ENCODE data around the gene HORMAD2.

The HORMAD2 gene

GRCh38 chr22:30202531-30203006, 122.3 kb downstream of the HORMAD2 start:
- no peak for TF ChIP-seq TAF1 (IDR thresholded peaks at IDR 0.05; ENCODE audit: borderline replicate concordance, insufficient read depth, low read length)
- TF ChIP-seq FOXP2 (optimal IDR thresholded peaks at IDR 0.05; ENCODE audit: borderline replicate concordance, extremely low read depth, extremely low read length, insufficient read depth): no peak
- TF ChIP-seq, protein P1, sequence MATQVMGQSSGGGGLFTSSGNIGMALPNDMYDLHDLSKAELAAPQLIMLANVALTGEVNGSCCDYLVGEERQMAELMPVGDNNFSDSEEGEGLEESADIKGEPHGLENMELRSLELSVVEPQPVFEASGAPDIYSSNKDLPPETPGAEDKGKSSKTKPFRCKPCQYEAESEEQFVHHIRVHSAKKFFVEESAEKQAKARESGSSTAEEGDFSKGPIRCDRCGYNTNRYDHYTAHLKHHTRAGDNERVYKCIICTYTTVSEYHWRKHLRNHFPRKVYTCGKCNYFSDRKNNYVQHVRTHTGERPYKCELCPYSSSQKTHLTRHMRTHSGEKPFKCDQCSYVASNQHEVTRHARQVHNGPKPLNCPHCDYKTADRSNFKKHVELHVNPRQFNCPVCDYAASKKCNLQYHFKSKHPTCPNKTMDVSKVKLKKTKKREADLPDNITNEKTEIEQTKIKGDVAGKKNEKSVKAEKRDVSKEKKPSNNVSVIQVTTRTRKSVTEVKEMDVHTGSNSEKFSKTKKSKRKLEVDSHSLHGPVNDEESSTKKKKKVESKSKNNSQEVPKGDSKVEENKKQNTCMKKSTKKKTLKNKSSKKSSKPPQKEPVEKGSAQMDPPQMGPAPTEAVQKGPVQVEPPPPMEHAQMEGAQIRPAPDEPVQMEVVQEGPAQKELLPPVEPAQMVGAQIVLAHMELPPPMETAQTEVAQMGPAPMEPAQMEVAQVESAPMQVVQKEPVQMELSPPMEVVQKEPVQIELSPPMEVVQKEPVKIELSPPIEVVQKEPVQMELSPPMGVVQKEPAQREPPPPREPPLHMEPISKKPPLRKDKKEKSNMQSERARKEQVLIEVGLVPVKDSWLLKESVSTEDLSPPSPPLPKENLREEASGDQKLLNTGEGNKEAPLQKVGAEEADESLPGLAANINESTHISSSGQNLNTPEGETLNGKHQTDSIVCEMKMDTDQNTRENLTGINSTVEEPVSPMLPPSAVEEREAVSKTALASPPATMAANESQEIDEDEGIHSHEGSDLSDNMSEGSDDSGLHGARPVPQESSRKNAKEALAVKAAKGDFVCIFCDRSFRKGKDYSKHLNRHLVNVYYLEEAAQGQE (IDR thresholded peaks at IDR 0.05; ENCODE audit: insufficient read depth in 1 of 2, low read depth in 2 of 2, low read length in 2 of 2): no peak
- TF ChIP-seq SIN3A (IDR thresholded peaks at IDR 0.05; ENCODE audit: borderline replicate concordance, insufficient read depth, low read length): no peak
- no peak for TF ChIP-seq POLR2AphosphoS5 (IDR thresholded peaks at IDR 0.05; ENCODE audit: low read depth, low read length)

DNA sequence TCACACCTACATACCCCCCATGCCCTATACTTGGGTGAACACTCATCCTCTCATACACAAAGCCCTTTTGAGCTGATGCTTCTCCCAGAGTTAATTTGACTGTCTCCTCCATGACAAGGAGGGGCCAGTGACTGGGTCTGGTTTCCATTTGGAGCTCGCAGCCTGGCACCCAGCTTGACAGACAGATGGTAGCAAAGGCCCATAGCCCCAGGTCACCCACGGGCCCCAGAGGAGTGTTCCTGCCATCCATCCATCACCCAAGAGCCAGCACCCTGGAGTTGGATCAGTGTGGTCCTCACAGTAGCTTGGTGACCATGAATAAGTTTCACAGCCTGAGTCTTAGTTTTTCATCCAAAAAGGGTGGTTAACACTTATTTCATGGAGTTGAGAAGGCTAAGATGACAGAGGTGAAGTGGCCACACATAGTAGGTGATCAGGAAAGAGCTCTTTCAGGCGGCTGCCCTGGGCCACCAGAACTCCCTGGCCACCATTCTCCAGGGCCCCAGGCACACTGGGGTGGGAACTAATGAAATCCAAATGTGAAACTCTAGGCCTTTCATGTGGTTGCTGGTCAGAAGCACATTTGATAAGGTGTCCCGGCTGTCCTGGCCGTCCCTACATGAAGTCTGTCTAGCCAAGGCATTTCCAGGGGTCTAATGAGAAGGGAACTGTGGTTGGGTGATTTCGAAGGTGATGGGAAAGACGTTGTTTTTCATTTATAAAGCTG, 123.9 kb downstream of the HORMAD2 start:
- TF ChIP-seq POLR2AphosphoS5 (IDR thresholded peaks at IDR 0.05; ENCODE audit: low read depth, low read length): no peak
- no peak for TF ChIP-seq FOXP2 (optimal IDR thresholded peaks at IDR 0.05; ENCODE audit: borderline replicate concordance, extremely low read depth, extremely low read length, insufficient read depth)
- TF ChIP-seq TAF1 (IDR thresholded peaks at IDR 0.05; ENCODE audit: borderline replicate concordance, insufficient read depth, low read length): no peak
- TF ChIP-seq SIN3A (IDR thresholded peaks at IDR 0.05; ENCODE audit: borderline replicate concordance, insufficient read depth, low read length): no peak
- TF ChIP-seq, protein P1 (IDR thresholded peaks at IDR 0.05; ENCODE audit: insufficient read depth in 1 of 2, low read depth in 2 of 2, low read length in 2 of 2): no peak

- TF ChIP-seq, protein P1 (IDR thresholded peaks at IDR 0.05; ENCODE audit: insufficient read depth in 1 of 2, low read depth in 2 of 2, low read length in 2 of 2): no peak
- TF ChIP-seq TAF1 (IDR thresholded peaks at IDR 0.05; ENCODE audit: borderline replicate concordance, insufficient read depth, low read length) (no peak), FOXP2 (optimal IDR thresholded peaks at IDR 0.05; ENCODE audit: borderline replicate concordance, extremely low read depth, extremely low read length, insufficient read depth) (no peak), POLR2AphosphoS5 (IDR thresholded peaks at IDR 0.05; ENCODE audit: low read depth, low read length) (no peak), SIN3A (IDR thresholded peaks at IDR 0.05; ENCODE audit: borderline replicate concordance, insufficient read depth, low read length) (no peak)
These were observed 124.5 kb downstream of the HORMAD2 start for GRCh38 chr22:30204742-30205111.

DNA sequence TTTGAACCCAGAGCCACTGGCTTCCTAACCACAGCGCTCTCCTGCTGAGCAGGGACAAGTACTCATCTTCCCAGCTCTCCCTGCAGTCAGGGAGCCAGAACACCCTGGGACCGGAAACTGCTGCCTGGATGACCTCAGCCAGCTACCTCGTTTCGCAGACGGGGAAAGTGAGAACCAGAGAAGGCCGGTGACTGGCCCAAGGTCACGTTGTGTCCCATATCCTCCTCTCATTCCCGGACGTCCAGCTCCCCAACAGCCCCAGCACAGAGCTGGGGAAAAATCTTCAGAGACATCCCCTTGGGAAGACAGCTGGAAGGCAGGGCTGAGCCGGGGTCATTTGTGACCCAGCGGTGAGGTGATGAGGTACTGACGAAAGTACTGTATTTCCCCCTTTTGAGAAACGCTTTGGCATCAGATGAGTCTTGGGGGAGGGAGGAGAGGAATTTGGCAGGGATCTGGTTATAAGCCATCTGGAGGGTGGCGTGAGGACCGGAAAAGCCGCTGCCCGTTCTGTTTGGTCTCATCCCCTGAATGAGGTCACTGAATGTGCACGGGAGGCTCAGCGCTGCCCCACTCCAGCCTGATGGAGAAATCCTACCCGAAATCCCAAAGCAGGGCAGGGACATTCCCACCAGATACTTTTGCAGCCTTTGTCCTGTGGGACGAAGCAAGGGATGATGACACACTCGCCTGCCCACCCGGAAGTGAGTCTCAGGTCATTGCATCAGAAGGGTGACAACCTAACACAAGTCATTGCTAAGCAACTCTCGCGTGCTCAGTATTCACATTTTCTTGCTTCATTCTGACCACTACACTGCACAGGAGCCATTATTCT, 125.2 kb downstream of the HORMAD2 start:
- TF ChIP-seq, protein P1 (IDR thresholded peaks at IDR 0.05; ENCODE audit: insufficient read depth in 1 of 2, low read depth in 2 of 2, low read length in 2 of 2): no peak

Data from PFSK-1 (cell line).